ENCODE measurements around the gene MRPL24. TPM values are rescaled to one million over a fixed set of nuclear protein-coding genes. Genes with fewer than 3 reads are reported as not detected.

Gene MRPL24
- total and polyA plus RNA-seq, 9 of the 15 experiments (the other 6 are each of a cell fraction or from before 2014, with no cell fraction given), result 74.3 to 267 (median 113) TPM

GRCh38 chr1:156751757-156752481, 11.0 kb upstream of the MRPL24 start (continued):
- no peak for TF ChIP-seq TAF9B (IDR thresholded peaks at IDR 0.05; ENCODE audit: partially characterized antibody)
- TF ChIP-seq LEF1 (IDR thresholded peaks at IDR 0.05), result no peak
- TF ChIP-seq ELK3 (CRISPR knock-in tag; IDR thresholded peaks at IDR 0.05), result no peak
- no peak for TF ChIP-seq LARP7 (IDR thresholded peaks at IDR 0.05)
- TF ChIP-seq VEZF1 (CRISPR knock-in tag; IDR thresholded peaks at IDR 0.05), result peak; percentile 99
- no peak for TF ChIP-seq ZNF695 (CRISPR knock-in tag; IDR thresholded peaks at IDR 0.05)
- TF ChIP-seq ZNF707 (CRISPR knock-in tag; conservative IDR thresholded peaks at IDR 0.05), result no peak
- TF ChIP-seq PRDM10 (IDR thresholded peaks at IDR 0.05; ENCODE audit: partially characterized antibody), result no peak
- TF ChIP-seq ZFP30 (CRISPR knock-in tag; IDR thresholded peaks at IDR 0.05; ENCODE audit: borderline replicate concordance), result no peak
- TF ChIP-seq ZNF589 (CRISPR knock-in tag; IDR thresholded peaks at IDR 0.05; ENCODE audit: low read depth), result no peak
- TF ChIP-seq RBM22 (IDR thresholded peaks at IDR 0.05; ENCODE audit: low read depth, low read length, poor library complexity, severe bottlenecking), result no peak
- no peak for TF ChIP-seq MED1 (CRISPR knock-in tag; IDR thresholded peaks at IDR 0.05; ENCODE audit: borderline replicate concordance)
- TF ChIP-seq MBD1 (CRISPR knock-in tag; IDR thresholded peaks at IDR 0.05), result no peak
- peak; percentile 100 for TF ChIP-seq HNRNPL (IDR thresholded peaks at IDR 0.05; ENCODE audit: low read depth, low read length)
- TF ChIP-seq FUS (optimal IDR thresholded peaks at IDR 0.05; ENCODE audit: low read depth, low read length), result no peak
- peak; percentile 88 for TF ChIP-seq CCNT2 (IDR thresholded peaks at IDR 0.05; ENCODE audit: borderline replicate concordance, extremely low read depth, insufficient read length, low read depth, low read length)
